ENCODE results near the gene NFKB1.

GRCh38 chr4:102527695-102528283 lies 26.6 kb downstream of the NFKB1 start:
- TF ChIP-seq POLR2A (IDR thresholded peaks at IDR 0.05; ENCODE audit: low read length) (no peak), GATA1 (IDR thresholded peaks at IDR 0.05; ENCODE audit: low read depth, low read length) (no peak)

All from erythroblast (primary cell).